ENCODE measurements around the gene ZNF618. TPM values are rescaled to one million over a fixed set of nuclear protein-coding genes. Genes with fewer than 3 reads are reported as not detected.

Gene ZNF618
- total RNA-seq, 1 donor from 2014 or later, result 51.5 TPM

- H3K36me3 Mint-ChIP-seq, result no peaks in the 10 kb centered on the region
- no peaks in the 10 kb centered on the region for H3K4me1 Mint-ChIP-seq (ENCODE audit: unreplicated experiment)
- no peak for TF ChIP-seq CTCF (conservative IDR thresholded peaks at IDR 0.05)
- H3K4me3 Mint-ChIP-seq, result no peak overlapping the region
- peaks cover 2% of the 10 kb centered on the region for H3K27me3 Mint-ChIP-seq
- no peaks in the 10 kb centered on the region for H3K9me3 Mint-ChIP-seq
- DNase-seq (ENCODE audit: extremely low spot score, unreplicated experiment), result no peak
- no peak overlapping the region for H3K27ac Mint-ChIP-seq
These were observed 24.8 kb upstream of the ZNF618 start for GRCh38 chr9:113851359-113851758.

GRCh38 chr9:113851873-113852272 lies 24.2 kb upstream of the ZNF618 start:
- peaks cover 2% of the 10 kb centered on the region for H3K27me3 Mint-ChIP-seq
- no peak overlapping the region for H3K4me3 Mint-ChIP-seq

GRCh38 chr9:113853333-113853732 lies 22.8 kb upstream of the ZNF618 start:
- Mint-ChIP-seq H3K27ac (no peak overlapping the region), H3K27me3 (peaks cover 2% of the 10 kb centered on the region)

More at GRCh38 chr9:113851873-113852272, 24.2 kb upstream of the ZNF618 start:
- no peak for DNase-seq (ENCODE audit: extremely low spot score, unreplicated experiment)
- H3K9me3 Mint-ChIP-seq, result no peaks in the 10 kb centered on the region
- TF ChIP-seq CTCF (conservative IDR thresholded peaks at IDR 0.05), result no peak
- H3K36me3 Mint-ChIP-seq, result no peaks in the 10 kb centered on the region
- H3K27ac Mint-ChIP-seq, result no peak overlapping the region
- H3K4me1 Mint-ChIP-seq (ENCODE audit: unreplicated experiment), result no peaks in the 10 kb centered on the region

GRCh38 chr9:113854310-113854709 lies 21.8 kb upstream of the ZNF618 start:
- TF ChIP-seq CTCF (conservative IDR thresholded peaks at IDR 0.05), result no peak
- H3K36me3 Mint-ChIP-seq, result no peaks in the 10 kb centered on the region
- H3K4me3 Mint-ChIP-seq, result no peak overlapping the region
- H3K27ac Mint-ChIP-seq, result no peak overlapping the region
- peaks cover 2% of the 10 kb centered on the region for H3K27me3 Mint-ChIP-seq
- no peak for DNase-seq (ENCODE audit: extremely low spot score, unreplicated experiment)
- H3K4me1 Mint-ChIP-seq (ENCODE audit: unreplicated experiment), result no peaks in the 10 kb centered on the region
- H3K9me3 Mint-ChIP-seq, result no peaks in the 10 kb centered on the region

More at GRCh38 chr9:113853333-113853732, 22.8 kb upstream of the ZNF618 start:
- DNase-seq (ENCODE audit: extremely low spot score, unreplicated experiment), result no peak
- H3K4me1 Mint-ChIP-seq (ENCODE audit: unreplicated experiment), result no peaks in the 10 kb centered on the region
- peak; percentile 54 for TF ChIP-seq CTCF (conservative IDR thresholded peaks at IDR 0.05)
- no peaks in the 10 kb centered on the region for H3K36me3 Mint-ChIP-seq
- no peak overlapping the region for H3K4me3 Mint-ChIP-seq
- no peaks in the 10 kb centered on the region for H3K9me3 Mint-ChIP-seq

GRCh38 chr9:113857875-113858274 lies 18.2 kb upstream of the ZNF618 start:
- Mint-ChIP-seq H3K36me3 (no peaks in the 10 kb centered on the region), H3K4me3 (no peak overlapping the region), H3K27ac (no peak overlapping the region), H3K9me3 (no peaks in the 10 kb centered on the region), H3K27me3 (peaks cover 15% of the 10 kb centered on the region), H3K4me1 (ENCODE audit: unreplicated experiment) (no peaks in the 10 kb centered on the region)
- TF ChIP-seq CTCF (conservative IDR thresholded peaks at IDR 0.05), result no peak
- no peak for DNase-seq (ENCODE audit: extremely low spot score, unreplicated experiment)

- H3K36me3 Mint-ChIP-seq, result no peaks in the 10 kb centered on the region
- no peaks in the 10 kb centered on the region for H3K4me1 Mint-ChIP-seq (ENCODE audit: unreplicated experiment)
- TF ChIP-seq CTCF (conservative IDR thresholded peaks at IDR 0.05), result no peak
- peaks cover 15% of the 10 kb centered on the region for H3K27me3 Mint-ChIP-seq
- H3K9me3 Mint-ChIP-seq, result no peaks in the 10 kb centered on the region
- no peak overlapping the region for H3K4me3 Mint-ChIP-seq
- DNase-seq (ENCODE audit: extremely low spot score, unreplicated experiment), result no peak
- H3K27ac Mint-ChIP-seq, result no peak overlapping the region
These were observed 17.8 kb upstream of the ZNF618 start for GRCh38 chr9:113858282-113858681.

Data from type B pancreatic cell (in vitro differentiated cells).